NCI-H1436 treated with DMSO at 0.1 percent for 48 hours (cell line): Measurements from ENCODE around the gene CUTA.

Experiments
- DNase-seq: peaks from one replicate; lab custom pipeline; 2025; lab: John Stamatoyannopoulos, UW

The CUTA gene

DNA sequence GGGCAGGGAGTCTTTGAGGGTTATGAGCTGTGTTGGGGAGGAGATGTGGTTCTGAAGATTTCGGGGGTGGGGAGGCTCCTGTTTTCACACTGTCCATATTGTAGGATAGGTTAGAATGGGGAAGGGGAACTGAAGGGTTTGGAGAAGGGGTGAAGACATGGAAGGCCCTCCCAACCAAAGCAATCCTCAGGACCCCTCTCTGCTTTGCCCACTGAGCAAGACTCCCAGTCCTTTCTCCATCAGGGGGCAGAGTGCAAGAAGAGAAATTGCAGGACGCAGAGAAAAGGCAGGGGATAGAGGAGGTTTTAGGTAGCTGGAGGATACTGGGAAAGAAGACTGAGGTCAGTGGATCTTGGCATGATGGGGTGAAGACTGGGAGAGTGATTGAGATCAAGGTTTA, 5.9 kb upstream of the CUTA start:
- DNase-seq, result no peak

DNA sequence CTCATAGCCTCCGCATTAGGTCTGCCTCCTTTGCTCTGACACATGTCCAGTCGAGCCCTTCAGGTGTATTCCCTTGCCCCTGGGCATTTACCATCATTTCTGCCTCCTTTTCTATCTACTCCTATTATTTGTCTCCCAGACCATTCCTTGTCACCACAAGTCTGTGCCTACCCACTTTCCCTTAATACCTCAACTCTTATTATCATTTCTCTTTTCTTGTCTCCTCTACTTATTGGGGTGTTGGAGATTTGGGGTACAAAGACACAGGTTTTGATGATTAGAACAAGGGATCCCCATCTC, 3.4 kb upstream of the CUTA start:
- no peak for DNase-seq

DNA sequence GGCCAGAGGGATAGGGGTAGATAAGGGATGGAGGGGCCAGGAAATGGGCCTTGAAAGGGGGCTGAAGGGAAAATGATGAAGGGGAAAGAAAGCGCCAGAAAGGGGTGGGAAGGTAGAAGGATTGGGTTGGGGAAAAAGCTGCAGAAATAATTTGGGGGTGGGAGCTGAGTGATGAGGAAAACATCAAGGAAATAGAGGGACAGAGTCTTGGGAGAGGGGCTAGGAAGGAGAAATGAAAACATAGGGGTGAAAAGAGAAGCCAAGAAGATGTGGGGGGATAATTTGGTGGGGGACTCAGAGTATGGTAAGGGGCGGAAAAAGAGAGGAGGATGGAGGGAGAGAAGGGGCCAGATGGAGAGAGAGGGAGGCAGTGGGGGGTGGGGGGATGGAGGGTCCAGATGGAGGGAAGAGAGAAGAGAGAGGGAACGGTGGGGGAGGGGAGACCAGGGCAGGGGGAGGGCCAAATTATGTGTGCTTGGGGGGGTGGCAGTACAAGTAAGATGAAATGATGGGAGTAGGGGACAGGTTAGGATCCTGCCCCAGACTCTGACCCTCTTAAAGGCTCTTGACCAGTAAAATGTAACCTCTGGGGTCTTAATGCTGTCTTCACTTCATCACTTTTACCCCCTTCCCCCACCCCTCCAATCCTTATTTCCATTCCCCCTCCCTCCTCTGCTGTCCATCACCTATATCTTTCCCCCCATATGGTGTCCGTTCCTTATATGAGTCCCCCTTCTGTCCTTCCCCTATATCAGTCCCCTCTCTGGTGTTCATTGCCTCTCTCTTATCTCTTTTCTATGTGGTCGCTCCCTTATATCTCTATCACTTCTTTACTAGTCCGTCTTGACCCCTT, 2.8 kb upstream of the CUTA start:
- DNase-seq, result no peak

DNA sequence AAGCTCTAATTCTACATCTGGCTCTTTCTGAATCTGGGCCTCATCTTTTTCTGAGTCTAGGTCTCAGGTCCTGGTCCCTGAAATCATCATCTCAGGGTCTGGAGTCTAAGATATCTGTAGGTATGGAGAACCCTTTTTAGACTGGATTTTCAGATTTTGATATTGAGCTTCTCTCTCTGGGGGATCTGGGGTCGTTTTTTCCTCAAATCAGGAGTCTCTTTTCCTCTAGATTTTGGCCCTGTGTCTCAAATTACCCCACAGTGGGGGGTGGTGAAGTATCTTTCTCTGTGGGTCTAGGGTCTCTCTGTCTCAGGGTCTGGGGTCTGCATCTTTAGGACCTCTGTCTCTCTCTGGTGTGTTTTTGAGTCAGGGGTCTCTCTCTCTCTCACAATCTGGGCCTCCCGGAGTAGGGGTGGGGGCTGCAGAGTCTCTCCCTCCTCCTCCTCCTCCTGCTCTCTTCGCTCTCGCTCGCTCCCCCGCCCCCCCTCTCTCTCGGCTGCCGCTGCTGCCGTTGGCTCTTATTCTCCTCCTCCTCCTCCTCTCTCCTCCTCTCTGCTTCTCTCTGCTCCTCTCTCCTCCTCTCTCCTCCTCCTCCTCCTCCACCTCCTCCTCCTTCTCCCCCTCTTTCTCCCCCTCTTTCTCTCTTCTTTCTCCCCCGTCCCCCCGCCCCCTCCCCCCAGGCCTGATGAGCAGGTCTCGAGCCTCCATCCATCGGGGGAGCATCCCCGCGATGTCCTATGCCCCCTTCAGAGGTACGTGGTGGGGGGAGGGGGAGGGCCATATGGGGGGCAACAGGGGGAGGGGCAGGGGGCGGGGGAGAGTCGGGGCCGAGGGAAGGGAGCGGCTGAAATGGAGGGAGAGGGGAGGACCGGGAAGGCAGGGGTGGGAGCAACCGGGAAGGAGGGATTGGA, 1.9 kb upstream of the CUTA start, which contains the start of gene SYNGAP1:
SYNGAP1 (plus strand) TSS at position 486 of the 911 bp plus-strand sequence; CDS start at position 686, 200 bp downstream.
- DNase-seq, result no peak

DNA sequence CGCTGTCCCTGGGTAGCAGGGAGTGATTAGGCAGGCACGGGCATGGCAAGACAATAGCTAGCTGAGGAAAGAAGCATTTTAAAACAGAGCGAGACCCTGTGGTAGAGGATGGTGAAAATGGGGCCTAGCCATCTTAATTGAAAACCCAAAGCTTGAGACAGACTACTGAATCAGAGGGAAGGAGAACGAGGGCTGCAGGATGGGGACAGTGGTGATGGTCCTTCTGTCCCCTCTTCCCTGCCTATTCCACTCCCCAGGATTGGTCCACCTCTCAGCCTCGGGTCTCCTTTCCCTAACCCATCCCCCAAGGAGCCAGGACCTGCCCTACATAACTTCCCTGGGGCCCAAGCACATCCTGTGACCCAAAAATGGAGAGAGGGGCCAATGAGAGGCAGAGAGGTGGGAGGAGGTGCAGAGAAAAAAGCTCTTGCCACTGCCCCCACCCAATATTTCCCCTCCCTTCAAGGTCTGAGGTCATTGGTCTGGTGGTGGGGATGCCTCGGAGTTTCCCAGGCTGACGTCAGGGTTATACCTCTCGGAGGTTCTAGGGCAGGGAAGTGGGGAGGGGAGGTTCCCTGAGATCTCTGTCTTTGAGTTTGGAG, 884 bp upstream of the CUTA start:
- no peak for DNase-seq

DNA sequence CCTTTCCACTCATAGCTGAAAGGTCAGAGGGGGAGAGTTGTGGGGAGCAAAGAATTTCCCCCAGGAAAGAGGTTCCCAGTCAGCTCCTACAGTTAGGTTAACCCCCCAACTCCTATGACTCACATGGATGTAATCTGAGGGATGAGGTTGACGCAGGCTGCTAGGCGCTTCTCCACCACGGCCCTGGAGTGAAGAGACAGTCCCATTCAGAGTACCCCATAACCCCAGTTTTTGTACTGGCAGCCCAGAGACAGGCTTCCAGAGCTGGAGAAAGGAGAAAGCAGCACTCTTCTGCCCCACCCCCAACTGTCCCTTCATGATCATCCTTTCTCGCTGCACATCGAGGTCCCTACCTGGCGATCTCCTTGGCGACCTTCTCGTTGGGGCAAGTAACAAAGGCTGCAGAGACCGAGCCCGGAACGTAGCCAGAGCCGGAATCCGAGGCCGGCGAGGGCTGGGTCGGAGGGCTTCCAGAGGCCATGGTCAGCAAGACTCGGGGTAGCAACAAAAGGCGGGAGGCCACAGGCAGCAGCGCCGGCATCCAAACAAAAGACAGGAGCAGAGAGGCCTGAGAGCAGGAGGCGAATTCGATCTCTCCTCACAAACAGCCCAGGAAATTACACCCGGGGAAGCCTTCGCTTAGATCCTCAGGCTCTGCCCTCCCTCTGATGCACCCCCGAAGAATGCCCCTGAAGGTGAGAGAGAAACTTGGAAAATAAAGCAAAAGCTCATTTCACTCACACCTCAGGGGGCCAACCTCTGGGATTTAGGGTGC, 592 bp downstream of the CUTA start:
- DNase-seq, result no peak

DNA sequence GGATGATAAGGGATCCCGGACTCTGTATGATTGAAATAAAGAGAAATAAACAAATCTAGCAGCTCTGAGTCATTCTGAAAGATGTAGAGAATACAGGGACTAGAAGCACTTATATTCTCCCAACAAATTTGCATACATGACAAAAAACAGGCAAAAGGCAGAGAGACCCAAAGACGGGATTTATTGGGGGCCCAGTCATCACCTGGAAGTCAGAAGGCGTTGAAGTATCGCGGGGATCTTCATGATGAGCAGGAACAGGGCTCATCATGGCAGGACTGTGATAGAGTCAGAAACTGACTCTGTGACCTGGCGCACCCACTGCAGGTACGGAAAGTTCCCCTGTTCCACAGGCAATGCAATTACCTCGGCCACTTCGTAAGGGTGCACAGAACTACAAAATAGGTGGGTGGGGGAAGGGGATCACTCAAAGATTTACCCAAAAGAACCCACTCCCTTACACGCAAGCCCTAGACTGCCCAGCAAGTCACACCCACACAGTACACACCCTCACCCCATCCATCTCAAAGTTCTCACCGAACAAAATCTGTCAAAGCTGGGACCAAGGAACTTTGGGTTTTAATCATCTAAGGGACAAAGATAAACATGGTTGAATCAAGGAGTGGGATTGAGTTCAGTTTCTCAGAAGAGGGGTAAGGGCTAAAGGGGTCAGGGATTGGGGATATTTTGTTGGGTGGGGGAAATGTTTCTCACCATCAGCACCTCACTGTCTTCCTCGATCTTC, 1.4 kb downstream of the CUTA start:
- DNase-seq, result no peak

DNA sequence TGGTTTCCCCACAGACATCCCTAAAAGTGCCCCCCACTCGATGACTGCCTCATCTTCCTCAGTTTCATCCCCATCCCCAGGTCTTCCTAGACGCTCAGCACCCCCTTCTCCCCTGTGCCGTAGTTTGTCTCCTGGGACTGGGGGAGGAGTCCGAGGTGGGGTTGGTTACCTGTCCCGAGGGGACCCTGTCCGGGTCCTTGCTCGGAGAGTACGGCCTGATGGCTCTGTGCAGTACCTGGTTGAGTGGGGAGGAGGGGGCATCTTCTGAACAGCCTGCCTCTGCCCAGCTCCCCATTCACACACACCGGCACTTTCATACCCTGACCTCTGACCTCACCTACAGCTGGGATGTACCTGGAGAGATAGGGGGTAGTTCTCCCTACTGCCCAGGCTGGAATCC, 2.1 kb downstream of the CUTA start:
- no peak for DNase-seq

DNA sequence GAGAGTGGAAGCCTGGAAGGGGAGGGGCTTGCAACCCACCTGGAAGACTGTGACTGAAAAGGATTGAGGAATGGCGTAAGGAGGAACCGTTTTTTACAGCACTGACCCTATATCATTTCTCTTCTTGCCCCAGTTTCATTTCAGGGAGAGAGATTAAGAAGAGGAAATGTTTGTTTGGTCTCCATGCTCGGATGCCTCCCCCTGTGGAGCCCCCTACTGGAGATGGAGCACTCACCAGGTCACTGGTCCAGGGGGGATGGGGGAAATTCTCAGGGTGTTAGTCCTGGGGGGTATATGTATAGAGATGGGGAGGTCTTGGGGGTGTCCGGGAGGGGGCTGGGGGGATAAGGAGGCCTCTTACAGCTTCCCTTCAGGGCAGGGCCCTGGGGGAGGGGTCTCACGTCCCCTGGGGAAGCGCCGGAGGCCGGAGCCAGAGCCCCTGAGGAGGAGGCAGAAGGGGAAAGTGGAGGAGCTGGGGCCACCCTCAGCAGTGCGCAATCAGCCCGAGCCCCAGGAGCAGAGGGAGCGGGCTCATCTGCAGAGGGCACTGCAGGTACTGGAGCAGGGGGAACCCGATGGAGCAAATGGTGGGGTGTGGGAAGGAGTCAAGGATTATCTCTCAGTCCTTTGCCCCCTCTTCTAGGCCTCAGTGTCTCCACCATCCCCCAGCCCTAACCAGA, 3.2 kb downstream of the CUTA start:
- no peak for DNase-seq

DNA sequence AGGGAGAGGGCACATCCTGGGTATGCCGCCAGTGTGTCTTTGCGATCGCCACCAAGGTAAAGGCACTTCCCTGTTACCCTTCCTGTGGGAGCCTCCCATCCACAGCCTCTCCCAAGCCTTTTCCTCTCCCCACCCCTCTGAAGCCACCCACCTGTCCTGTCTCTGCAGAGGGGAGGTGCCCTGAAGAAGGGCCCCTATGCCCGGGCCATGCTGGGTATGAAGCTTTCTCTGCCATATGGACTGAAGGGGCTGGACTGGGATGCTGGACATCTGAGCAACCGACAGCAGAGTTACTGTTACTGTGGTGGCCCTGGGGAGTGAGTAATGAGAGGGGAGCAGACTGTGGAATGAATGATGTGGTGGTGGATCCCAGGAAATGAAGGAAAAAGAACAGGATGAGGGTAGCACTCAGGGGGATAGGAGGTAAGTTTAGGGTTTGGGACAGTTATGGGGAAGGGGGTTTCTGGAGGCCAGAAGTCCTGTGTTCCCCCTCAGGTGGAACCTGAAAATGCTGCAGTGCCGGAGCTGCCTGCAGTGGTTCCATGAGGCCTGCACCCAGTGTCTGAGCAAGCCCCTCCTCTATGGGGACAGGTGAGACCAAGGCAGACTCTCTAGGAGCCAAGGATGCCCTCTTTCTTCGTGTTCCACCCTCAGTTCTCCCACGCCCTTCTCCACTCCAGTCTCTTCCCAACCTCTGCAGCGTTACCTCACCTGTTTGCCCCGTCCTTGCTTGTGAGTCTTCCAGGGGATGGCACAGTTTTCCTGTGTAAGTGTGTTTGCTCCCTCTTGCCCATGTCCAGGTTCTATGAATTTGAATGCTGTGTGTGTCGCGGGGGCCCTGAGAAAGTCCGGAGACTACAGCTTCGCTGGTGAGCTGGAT, 4.4 kb downstream of the CUTA start:
- DNase-seq, result no peak

DNA sequence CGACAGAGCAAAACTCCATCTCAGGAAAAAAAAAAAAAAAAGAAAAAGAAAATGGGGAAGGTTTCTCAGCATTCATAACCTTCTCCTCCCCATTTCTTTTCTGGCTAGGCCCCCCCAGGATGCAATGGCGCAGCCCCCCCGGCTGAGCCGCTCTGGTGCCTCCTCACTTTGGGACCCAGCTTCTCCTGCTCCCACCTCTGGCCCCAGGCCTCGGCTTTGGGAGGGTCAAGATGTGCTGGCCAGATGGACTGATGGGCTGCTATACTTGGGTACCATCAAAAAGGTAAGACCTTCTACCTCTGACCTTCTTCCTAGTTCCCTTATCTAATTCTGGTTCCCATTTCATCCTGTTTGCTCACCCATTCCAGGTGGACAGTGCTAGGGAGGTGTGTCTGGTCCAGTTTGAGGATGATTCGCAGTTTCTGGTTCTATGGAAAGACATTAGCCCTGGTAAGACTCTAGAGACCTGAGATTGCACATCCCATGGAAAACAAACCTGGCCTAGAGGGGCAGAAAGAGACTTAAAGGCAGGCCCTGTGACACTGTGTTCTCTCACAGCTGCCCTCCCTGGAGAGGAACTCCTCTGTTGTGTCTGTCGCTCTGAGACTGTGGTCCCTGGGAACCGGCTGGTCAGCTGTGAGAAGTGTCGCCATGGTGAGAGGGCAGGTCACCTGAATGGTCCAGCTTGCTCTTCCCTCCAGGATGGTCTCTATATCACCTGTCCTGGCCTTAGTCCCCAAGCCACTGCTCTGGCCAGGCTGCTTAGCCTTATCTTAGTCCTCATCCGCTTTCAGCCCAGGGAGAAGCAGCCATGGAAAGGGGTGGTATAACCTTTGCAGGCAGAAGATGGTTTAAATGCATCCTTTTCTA, 5.5 kb downstream of the CUTA start:
- DNase-seq, result no peak

DNA sequence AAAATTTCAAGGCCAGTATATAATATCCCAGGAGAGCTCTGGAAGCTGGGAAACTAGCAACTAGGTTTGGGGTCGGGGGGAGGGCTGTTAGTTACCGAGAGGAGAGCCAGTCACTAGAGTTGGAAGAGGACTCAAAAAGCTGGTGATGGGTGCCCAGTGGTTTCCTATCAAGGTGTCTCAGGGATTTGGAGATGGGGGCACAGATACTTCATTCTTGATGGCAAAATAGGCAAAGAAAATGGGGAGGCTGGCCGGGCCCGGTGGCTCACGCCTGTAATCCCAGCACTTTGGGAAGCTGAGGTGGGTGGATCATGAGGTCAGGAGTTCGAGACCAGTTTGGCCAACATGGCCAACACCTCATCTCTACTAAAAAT, 6.3 kb downstream of the CUTA start:
- DNase-seq, result no peak

DNA sequence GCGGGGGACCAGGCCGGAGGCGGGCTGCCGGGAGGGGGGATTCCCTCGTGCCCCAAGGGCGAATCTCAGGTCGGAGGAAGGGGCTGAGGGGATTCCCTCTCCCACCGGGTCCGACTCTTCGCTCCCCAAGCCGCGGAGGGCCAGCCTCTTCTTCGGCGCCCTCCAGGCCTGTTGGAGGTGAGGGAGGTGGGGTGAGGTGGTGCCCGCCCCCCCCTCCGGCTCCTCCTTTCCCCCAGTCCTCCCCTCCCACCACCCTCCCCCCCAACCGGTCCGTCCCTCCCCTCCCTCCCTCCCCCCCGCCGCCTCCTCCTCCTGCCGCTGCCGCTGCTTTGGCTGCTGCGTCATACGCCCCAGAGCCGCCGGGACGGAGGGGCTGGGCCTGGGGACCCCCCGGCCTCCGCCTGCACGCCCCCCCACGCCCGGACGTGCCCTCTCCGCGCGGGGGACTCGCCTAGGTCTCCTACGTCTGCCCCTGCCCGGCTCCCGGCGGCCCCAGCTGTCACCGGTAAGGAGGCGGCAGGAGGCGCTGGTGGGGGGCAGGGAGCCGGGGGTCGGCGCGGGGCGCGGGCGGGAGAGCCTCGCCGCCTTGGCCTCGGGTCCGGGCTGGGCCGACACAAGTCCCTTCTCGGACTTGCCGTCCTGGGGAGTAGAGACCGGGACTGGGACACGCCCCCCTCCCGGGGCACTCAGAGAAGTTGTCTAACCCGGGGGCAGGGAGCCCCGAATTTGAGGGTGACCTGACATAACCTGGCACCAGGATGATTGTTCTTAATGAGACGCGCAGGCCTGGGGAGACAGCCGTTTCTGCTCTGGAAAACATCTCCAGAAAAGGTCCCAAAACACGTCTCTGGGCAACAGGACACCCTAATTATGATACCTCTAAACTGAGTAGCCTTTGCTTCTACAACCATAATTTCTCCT, 6.9 kb downstream of the CUTA start, which contains the start of gene PHF1:
PHF1 (plus strand) TSS at position 304 of the 921 bp plus-strand sequence. CDS start 1,250 bp downstream, outside the sequence.
- DNase-seq, result no peak

DNA sequence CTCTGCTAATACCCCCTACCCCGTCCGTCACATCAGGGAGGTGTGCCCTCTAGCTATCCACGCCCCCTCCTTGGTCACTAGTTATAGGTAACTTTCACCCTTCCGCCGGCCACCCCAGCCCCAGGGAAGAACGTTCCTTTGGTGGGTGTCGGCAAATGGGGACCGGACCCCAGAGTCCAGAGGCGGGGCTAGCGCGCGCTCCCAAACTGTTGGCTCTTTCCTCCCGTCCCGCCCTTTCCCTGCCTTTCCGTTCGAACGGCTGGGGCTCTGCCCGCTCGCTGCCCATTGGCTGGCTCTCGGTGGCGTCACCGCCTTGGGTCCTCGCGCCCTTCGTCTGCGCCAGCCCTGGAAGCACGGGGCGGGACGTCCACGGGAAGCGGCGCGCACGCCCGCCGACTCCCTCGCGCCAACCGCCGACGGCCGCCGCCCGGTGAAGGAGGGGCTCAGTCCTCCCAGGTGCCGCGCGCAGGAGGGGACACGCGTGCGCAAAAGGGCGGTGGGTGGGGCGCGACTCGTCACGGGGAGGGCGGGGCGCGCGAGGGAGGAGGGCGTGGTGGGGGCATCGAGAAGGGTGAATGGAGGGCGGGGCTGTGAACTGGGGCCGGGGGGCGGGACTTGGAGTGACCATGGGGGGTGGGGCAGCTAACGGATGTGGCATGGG, 7.7 kb downstream of the CUTA start:
- DNase-seq, result peak; percentile 78

DNA sequence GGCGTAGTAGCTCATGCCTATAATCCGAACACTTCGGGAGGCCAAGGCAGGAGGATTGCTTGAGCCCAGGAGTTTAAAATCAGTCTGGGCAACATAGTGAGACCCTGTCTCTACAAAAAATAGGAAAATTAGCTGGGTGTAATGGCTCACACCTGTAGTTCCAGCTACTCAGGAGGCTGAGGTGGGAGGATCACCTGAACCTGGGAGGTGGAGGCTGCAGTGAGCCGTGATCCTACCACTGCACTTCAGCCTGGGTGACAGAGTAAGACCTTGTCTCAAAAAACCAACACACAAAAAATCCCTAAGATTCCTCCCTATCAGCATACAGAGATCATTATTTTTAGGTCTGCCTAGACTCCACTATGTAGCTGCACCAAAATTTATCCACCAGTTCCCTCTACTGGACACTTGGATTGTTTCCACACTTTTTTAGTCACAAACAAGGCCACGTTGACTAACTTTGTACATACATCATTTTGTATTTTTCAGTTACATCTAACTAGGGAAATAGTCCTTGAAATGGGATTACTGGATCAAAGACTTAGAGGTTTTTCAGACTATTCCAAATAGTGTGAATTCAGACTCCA, 10.7 kb downstream of the CUTA start:
- DNase-seq, result no peak

DNA sequence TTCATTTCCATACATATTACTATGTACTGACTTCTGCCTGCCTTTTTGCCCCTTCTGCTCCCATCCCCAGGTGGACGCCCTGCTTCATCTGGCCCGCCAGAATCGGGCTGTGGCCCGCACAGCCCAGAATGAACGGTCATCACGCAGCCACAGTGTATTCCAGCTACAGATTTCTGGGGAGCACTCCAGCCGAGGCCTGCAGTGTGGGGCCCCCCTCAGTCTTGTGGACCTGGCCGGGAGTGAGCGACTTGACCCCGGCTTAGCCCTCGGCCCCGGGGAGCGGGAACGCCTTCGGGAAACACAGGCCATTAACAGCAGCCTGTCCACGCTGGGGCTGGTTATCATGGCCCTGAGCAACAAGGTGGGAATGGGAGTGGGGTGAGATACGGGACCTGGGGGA, 11.8 kb downstream of the CUTA start:
- DNase-seq, result no peak
